ENCODE results near the gene NUDT6. TPM values are rescaled to one million over a fixed set of nuclear protein-coding genes. Genes with fewer than 3 reads are reported as not detected.
"Not testable (repeated sequence)": the region's sequence is repeated elsewhere in the genome, so short reads cannot be mapped to it uniquely, and the experiment has no call there.

Gene NUDT6
- total RNA-seq, 1 donor from 2014 or later: 4.0 TPM

DNA sequence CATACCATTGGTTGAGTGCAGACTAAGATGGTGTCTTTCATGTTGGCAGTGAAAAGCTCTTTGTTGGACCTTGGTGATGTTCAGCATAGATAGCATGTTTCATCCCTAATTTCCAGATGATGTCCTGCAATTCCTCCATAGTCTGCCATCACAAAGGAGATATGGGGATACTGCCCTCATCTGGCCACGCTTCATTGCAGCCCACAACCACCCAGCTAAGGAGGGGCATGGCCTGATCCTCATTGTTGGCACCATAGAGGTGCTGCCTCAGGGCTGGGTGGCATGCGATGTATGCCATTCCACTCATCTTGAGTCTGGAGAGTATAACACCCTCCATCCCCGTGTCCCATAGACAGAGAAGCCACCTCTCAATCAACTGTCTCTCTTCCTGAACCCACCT, 31.5 kb upstream of the NUDT6 start:
- H3K4me3 Mint-ChIP-seq (ENCODE audit: unreplicated experiment): no peak overlapping the region
- no peaks in the 10 kb centered on the region for H3K27me3 Mint-ChIP-seq (ENCODE audit: unreplicated experiment)
- TF ChIP-seq, protein P1, sequence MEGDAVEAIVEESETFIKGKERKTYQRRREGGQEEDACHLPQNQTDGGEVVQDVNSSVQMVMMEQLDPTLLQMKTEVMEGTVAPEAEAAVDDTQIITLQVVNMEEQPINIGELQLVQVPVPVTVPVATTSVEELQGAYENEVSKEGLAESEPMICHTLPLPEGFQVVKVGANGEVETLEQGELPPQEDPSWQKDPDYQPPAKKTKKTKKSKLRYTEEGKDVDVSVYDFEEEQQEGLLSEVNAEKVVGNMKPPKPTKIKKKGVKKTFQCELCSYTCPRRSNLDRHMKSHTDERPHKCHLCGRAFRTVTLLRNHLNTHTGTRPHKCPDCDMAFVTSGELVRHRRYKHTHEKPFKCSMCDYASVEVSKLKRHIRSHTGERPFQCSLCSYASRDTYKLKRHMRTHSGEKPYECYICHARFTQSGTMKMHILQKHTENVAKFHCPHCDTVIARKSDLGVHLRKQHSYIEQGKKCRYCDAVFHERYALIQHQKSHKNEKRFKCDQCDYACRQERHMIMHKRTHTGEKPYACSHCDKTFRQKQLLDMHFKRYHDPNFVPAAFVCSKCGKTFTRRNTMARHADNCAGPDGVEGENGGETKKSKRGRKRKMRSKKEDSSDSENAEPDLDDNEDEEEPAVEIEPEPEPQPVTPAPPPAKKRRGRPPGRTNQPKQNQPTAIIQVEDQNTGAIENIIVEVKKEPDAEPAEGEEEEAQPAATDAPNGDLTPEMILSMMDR (IDR thresholded peaks at IDR 0.05; ENCODE audit: partially characterized antibody, unreplicated experiment): no peak
- no peak for DNase-seq
- peaks cover 2% of the 10 kb centered on the region for H3K9me3 Mint-ChIP-seq (ENCODE audit: unreplicated experiment)
- H3K4me1 Mint-ChIP-seq (ENCODE audit: low read depth, unreplicated experiment): no peaks in the 10 kb centered on the region
- H3K36me3 Mint-ChIP-seq (ENCODE audit: unreplicated experiment): peaks cover 4% of the 10 kb centered on the region
- H3K27ac Mint-ChIP-seq (ENCODE audit: unreplicated experiment): no peak overlapping the region

DNA sequence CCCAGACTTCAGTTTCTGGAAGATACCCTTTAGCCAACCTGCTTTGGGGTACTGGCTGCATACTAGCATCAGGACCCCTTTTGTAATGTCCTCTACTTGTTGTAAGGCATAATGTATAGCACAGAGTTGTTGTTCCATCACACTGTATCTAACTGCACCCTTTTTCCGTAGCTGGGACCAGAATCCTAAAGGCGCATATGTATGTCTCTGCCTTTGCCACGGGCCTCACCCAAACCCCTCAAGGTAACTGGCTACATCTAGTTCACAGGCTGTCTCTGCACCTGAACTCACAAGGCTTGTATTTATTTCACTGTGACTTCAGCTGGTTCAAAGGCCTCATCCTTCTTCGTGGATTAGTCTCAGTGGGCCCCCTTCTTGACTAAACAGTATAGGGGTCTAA, 29.6 kb upstream of the NUDT6 start:
- peaks cover 2% of the 10 kb centered on the region for H3K9me3 Mint-ChIP-seq (ENCODE audit: unreplicated experiment)
- peaks cover 4% of the 10 kb centered on the region for H3K36me3 Mint-ChIP-seq (ENCODE audit: unreplicated experiment)
- no peaks in the 10 kb centered on the region for H3K4me1 Mint-ChIP-seq (ENCODE audit: low read depth, unreplicated experiment)
- no peak for DNase-seq
- H3K4me3 Mint-ChIP-seq (ENCODE audit: unreplicated experiment): no peak overlapping the region
- H3K27ac Mint-ChIP-seq (ENCODE audit: unreplicated experiment): no peak overlapping the region
- TF ChIP-seq, protein P1 (IDR thresholded peaks at IDR 0.05; ENCODE audit: partially characterized antibody, unreplicated experiment): no peak
- no peaks in the 10 kb centered on the region for H3K27me3 Mint-ChIP-seq (ENCODE audit: unreplicated experiment)

DNA sequence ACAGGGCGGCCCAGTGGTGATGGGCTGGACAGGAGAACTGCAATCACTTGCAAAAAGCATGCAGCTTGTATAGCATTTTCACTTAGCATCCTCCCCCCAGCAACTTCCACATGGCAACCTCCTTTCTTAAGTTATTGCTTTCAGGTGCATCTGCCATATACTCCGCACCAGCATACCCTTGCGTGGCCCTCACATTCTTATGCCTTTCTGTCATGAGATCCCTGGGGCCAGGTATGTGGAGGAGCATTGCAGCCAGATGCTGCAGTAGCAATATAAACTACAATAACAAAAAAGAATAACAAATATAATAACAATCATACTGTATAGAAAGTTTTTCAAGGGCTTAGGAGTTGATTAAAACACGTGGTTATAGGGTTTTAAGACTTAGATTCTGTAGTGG, 26.3 kb upstream of the NUDT6 start:
- no peak for DNase-seq

DNA sequence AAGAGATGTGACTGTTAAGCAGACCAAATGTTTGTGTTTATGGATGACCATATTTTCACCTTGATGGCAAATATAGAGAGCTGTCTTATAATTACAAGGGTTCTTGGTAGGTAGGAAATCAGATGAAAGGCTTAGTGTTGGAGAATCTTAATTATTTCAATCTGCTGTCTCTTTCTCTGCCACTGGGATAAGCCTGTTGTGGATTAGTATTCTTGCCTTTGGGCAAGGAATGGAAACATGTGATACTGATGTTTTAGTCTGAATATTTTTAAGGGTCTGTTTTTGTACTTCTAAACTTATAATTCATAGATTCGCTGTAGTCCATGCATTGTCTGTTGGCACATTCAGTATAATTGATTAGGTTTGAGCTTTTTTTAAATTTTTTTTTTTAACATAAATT, 23.7 kb upstream of the NUDT6 start:
- no peak overlapping the region for H3K27ac Mint-ChIP-seq (ENCODE audit: unreplicated experiment)
- H3K9me3 Mint-ChIP-seq (ENCODE audit: unreplicated experiment): no peaks in the 10 kb centered on the region
- TF ChIP-seq, protein P1 (IDR thresholded peaks at IDR 0.05; ENCODE audit: partially characterized antibody, unreplicated experiment): no peak
- no peaks in the 10 kb centered on the region for H3K4me1 Mint-ChIP-seq (ENCODE audit: low read depth, unreplicated experiment)
- peaks cover 2% of the 10 kb centered on the region for H3K27me3 Mint-ChIP-seq (ENCODE audit: unreplicated experiment)
- no peak overlapping the region for H3K4me3 Mint-ChIP-seq (ENCODE audit: unreplicated experiment)
- H3K36me3 Mint-ChIP-seq (ENCODE audit: unreplicated experiment): peaks cover 18% of the 10 kb centered on the region
- DNase-seq: no peak

More for the DNA sequence above, 26.3 kb upstream of the NUDT6 start:
- H3K36me3 Mint-ChIP-seq (ENCODE audit: unreplicated experiment): peaks cover 18% of the 10 kb centered on the region
- no peaks in the 10 kb centered on the region for H3K4me1 Mint-ChIP-seq (ENCODE audit: low read depth, unreplicated experiment)
- no peak overlapping the region for H3K27ac Mint-ChIP-seq (ENCODE audit: unreplicated experiment)
- no peaks in the 10 kb centered on the region for H3K9me3 Mint-ChIP-seq (ENCODE audit: unreplicated experiment)
- no peak overlapping the region for H3K4me3 Mint-ChIP-seq (ENCODE audit: unreplicated experiment)
- TF ChIP-seq, protein P1 (IDR thresholded peaks at IDR 0.05; ENCODE audit: partially characterized antibody, unreplicated experiment): no peak
- H3K27me3 Mint-ChIP-seq (ENCODE audit: unreplicated experiment): peaks cover 2% of the 10 kb centered on the region

DNA sequence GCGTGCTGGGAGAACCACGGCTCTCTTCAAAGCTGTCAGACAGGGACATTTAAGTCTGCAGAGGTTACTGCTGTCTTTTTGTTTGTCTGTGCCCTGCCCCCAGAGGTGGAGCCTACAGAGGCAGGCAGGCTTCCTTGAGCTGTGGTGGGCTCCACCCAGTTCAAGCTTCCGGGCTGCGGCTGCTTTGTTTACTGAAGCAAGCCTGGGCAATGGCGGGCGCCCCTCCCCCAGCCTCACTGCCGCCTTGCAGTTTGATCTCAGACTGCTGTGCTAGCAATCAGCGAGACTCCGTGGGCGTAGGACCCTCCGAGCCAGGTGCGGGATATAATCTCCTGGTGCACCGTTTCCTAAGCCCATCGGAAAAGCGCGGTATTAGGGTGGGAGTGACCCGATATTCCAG, 22.7 kb upstream of the NUDT6 start:
- DNase-seq; H3K9me3 Mint-ChIP-seq (ENCODE audit: unreplicated experiment); H3K27me3 Mint-ChIP-seq (ENCODE audit: unreplicated experiment); H3K4me1 Mint-ChIP-seq (ENCODE audit: low read depth, unreplicated experiment); H3K4me3 Mint-ChIP-seq (ENCODE audit: unreplicated experiment); H3K27ac Mint-ChIP-seq (ENCODE audit: unreplicated experiment): not testable (repeated sequence)
- H3K36me3 Mint-ChIP-seq (ENCODE audit: unreplicated experiment): peaks cover 18% of the 10 kb centered on the region

DNA sequence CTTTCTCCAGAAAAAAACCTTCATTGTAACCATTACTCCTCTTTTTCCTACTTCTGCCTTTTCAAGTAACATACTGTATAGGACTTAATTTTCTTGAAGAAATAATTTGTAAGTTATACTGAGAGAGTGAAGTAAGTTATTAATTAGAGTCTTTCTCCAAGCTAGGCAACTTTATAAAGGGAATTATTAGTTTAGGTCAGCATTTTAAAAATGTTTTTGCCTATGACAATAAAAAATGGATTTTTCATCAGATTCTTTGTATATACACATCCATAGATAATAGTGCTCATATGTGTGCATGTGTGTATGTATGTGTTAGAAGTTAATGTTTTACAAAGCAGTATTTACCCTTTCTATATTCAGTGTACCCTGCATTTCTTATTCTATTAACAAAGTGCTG, 10.4 kb upstream of the NUDT6 start:
- H3K4me3 Mint-ChIP-seq (ENCODE audit: unreplicated experiment): no peak overlapping the region
- no peaks in the 10 kb centered on the region for H3K4me1 Mint-ChIP-seq (ENCODE audit: low read depth, unreplicated experiment)

More for the DNA sequence above, 10.4 kb upstream of the NUDT6 start:
- Mint-ChIP-seq H3K36me3 (ENCODE audit: unreplicated experiment) (no peaks in the 10 kb centered on the region), H3K27me3 (ENCODE audit: unreplicated experiment) (no peaks in the 10 kb centered on the region), H3K27ac (ENCODE audit: unreplicated experiment) (no peak overlapping the region), H3K9me3 (ENCODE audit: unreplicated experiment) (no peaks in the 10 kb centered on the region)
- no peak for DNase-seq
- TF ChIP-seq, protein P1 (IDR thresholded peaks at IDR 0.05; ENCODE audit: partially characterized antibody, unreplicated experiment): no peak

Data from glutamatergic neuron (in vitro differentiated cells).